GM21825 (cell line): ENCODE measurements around the gene ZYX.

Experiments
- ATAC-seq: cut with Tn5 transposase; IDR thresholded peaks from one replicate; pipeline ENCODE4 v1.9.1; 2021; ENCODE audit warnings: mild to moderate bottlenecking, moderate library complexity; ENCODE audit not compliant: unreplicated experiment

ZYX gene

GRCh38 chr7:143380646-143381426 is at the start of gene ZYX:
Gene ZYX, plus strand, starts transcription at chr7:143381345. Its CDS starts 227 bp downstream, at chr7:143381572.
- peak; percentile 81 for ATAC-seq

- ATAC-seq = no peak
These were observed 46.9 kb upstream of the ZYX start for GRCh38 chr7:143334244-143334643.

- ATAC-seq = no peak
These were observed 43.9 kb upstream of the ZYX start for GRCh38 chr7:143337216-143337615.

GRCh38 chr7:143341842-143342241 is 39.3 kb upstream of the ZYX start:
- no peak for ATAC-seq

GRCh38 chr7:143343596-143343995 is 37.5 kb upstream of the ZYX start:
- ATAC-seq = no peak

GRCh38 chr7:143345428-143345900 is 35.7 kb upstream of the ZYX start:
- ATAC-seq = peak; percentile 80

- ATAC-seq = no peak
These were observed 35.1 kb upstream of the ZYX start for GRCh38 chr7:143346018-143346417.

GRCh38 chr7:143347950-143348349 is 33.2 kb upstream of the ZYX start:
- no peak for ATAC-seq

GRCh38 chr7:143351060-143351459 is 30.1 kb upstream of the ZYX start:
- ATAC-seq = no peak

- ATAC-seq = no peak
These were observed 29.6 kb upstream of the ZYX start for GRCh38 chr7:143351574-143351973.

- no peak for ATAC-seq
These were observed 28.6 kb upstream of the ZYX start for GRCh38 chr7:143352531-143353002.

- ATAC-seq = no peak
These were observed 26.8 kb upstream of the ZYX start for GRCh38 chr7:143354376-143354775.

- ATAC-seq = no peak
These were observed 26.2 kb upstream of the ZYX start for GRCh38 chr7:143354965-143355364.

- no peak for ATAC-seq
These were observed 25.4 kb upstream of the ZYX start for GRCh38 chr7:143355450-143356385.

GRCh38 chr7:143356414-143357050 is 24.6 kb upstream of the ZYX start:
- ATAC-seq = no peak

GRCh38 chr7:143358626-143359025 is 22.5 kb upstream of the ZYX start:
- no peak for ATAC-seq

GRCh38 chr7:143359771-143360353 is 21.3 kb upstream of the ZYX start:
- no peak for ATAC-seq

GRCh38 chr7:143360788-143361551 is 20.2 kb upstream of the ZYX start:
- ATAC-seq = no peak

GRCh38 chr7:143361552-143362130 is 19.5 kb upstream of the ZYX start:
- ATAC-seq = no peak
